HG03095 (cell line): ENCODE measurements around the gene AGAP3.

Experiments
- ATAC-seq: cut with Tn5 transposase; IDR thresholded peaks from one replicate; pipeline ENCODE4 v1.9.1; 2021; ENCODE audit warnings: moderate library complexity; ENCODE audit not compliant: unreplicated experiment

The AGAP3 gene

GRCh38 chr7:151179287-151179860 is 93.1 kb downstream of the AGAP3 start:
- ATAC-seq: no peak

DNA sequence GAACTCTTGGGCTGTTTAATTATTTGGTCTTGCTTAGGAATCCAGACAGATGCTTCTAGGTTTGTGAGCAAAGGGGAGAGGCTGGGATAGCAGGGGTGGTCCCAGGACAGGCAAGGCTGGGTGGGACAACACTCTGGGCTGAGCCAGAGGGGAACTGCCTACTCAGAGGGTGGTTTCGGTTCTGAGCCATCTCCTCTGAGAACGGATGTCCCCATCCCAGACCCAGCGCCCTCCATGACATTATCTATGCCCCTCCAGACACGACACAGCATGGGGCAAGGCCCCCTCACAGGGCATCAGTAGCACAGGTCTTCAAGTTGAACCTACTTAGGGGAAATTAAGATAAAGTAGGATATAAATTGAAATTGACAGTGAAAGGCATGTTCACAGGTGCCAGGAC is 93.7 kb downstream of the AGAP3 start:
- ATAC-seq: no peak

GRCh38 chr7:151181011-151181431 is 94.7 kb downstream of the AGAP3 start:
- ATAC-seq: no peak

- no peak for ATAC-seq
These were observed 99.7 kb downstream of the AGAP3 start for GRCh38 chr7:151185762-151186639.

DNA sequence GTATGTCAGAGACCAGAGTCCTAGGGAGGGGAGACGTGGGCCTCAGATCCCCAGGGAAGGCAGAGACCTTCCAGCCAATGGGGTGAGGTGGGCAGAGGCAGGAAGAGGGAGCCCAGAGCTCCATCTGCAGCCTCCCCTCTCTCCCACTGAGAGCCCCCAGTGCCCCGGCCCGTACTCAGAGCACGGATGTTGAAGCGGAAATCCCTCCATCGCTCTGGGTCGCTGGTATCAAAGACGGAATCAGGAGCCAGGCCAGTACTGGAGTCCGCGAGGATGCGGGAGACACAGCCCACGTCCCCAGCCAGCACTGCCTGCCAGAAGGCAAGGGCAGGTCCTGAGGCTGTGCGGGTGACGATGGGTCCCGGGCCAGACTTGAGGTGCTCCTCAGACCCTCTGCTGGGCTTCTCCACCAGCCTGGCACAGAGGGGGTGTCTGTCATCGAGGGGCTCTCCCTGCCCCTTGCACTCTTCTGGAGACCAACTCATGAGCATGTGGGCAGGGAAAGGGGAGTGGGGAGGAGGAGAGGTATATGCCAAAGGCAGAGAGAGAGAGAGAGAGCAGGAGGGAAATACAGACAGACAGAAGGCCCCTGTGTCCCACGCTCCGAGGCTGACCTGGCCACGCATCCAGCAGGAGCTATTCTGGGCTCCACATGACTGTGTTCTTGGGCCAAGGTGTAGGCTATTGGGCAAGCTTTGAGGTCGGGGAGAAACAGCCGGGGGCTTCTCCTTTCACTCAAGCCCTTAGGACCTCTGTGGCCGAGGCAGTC is 100.5 kb downstream of the AGAP3 start, which contains the start of gene ASB10:
Gene ASB10 (minus strand): TSS at position 611 of the 769 bp plus-strand sequence. CDS start 120 bp downstream, at position 491.
- ATAC-seq: no peak

- no peak for ATAC-seq
These were observed 101.4 kb downstream of the AGAP3 start for GRCh38 chr7:151187409-151188251.

GRCh38 chr7:151188252-151188542 is 101.9 kb downstream of the AGAP3 start:
- ATAC-seq: no peak

GRCh38 chr7:151189038-151189437 is 102.8 kb downstream of the AGAP3 start:
- no peak for ATAC-seq

DNA sequence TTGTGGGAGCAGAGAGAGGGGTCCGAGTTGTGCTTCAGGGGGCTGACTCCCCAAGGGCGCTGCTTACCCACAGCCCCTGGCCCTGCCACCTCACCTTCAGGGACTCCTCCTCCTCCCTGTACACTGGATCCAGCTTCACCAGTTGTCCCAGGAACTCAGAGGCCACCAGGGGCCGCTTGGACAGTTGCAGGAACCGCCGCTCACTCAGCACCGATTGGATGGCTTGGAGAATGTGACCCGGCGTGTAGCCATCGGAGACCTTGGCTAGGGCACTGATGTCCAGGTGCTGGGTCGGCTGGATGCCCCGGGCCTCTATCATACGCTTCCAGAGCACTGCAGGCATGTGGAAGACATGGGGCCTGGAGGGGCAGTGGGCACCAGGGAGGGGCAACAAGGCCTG is 105.3 kb downstream of the AGAP3 start:
- ATAC-seq: no peak

- ATAC-seq: no peak
These were observed 105.8 kb downstream of the AGAP3 start for GRCh38 chr7:151192002-151192539.

GRCh38 chr7:151193203-151193978 is 107.1 kb downstream of the AGAP3 start:
- ATAC-seq: no peak
